Measurements from ENCODE around the gene PPHLN1. TPM values are rescaled to one million over a fixed set of nuclear protein-coding genes. Genes with fewer than 3 reads are reported as not detected.

PPHLN1 gene
- total RNA-seq, 1 experiment from 2014 or later = 87.6 TPM

DNA sequence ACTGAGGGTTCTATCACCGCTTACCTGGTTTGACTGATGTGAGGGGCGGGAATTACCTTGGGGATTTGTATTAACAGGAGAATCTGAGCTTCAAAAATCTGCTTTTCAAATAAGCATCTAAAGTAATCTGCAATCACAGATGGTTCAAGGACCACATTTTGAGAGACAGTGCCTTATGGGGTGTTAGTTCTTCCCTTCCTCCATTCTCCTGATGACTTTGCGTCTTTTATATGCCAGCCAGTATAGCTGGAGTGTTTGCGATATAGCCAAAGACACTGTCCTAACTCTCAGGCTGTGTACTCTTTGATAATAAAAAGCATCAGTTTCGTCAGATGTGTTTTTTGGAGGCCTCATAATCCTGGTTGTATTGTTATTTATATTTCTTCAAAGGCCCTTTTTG, 39.5 kb downstream of the PPHLN1 start:
- DNase-seq = no peak
- Histone ChIP-seq H3K4me1 (no peaks in the 10 kb centered on the region; the same call in 1 of the 2 replicates), H3K36me3 (ENCODE audit: control insufficient read depth, insufficient read depth, low read length) (no peaks in the 10 kb centered on the region), H3K4me3 (ENCODE audit: low read depth, low read length) (no peak overlapping the region), H3K27me3 (replicated peaks; ENCODE audit: control insufficient read depth, insufficient read depth, low read length) (no peaks in the 10 kb centered on the region), H3K9me3 (no peaks in the 10 kb centered on the region)
- ChIA-PET CTCF (no interaction called here), POLR2A (interaction anchor here (0.6 kb wide), 2 partner anchors 19 to 1667 kb away, joined by 3 to 14 read pairs; no protein-coding TSS in a partner anchor)
- Mint-ChIP-seq H3K36me3 (ENCODE audit: insufficient read depth, unreplicated experiment) (peaks cover 5% of the 10 kb centered on the region), H3K27ac (ENCODE audit: unreplicated experiment) (no peak overlapping the region), H3K4me3 (ENCODE audit: unreplicated experiment) (no peak overlapping the region), H3K4me1 (ENCODE audit: low read depth, unreplicated experiment) (peaks cover 14% of the 10 kb centered on the region), H3K9me3 (ENCODE audit: unreplicated experiment) (no peaks in the 10 kb centered on the region), H3K27me3 (ENCODE audit: insufficient read depth, unreplicated experiment) (no peaks in the 10 kb centered on the region)
- BruUV-seq (replicated peaks) = no TSS peak
- TF ChIP-seq, protein P1, sequence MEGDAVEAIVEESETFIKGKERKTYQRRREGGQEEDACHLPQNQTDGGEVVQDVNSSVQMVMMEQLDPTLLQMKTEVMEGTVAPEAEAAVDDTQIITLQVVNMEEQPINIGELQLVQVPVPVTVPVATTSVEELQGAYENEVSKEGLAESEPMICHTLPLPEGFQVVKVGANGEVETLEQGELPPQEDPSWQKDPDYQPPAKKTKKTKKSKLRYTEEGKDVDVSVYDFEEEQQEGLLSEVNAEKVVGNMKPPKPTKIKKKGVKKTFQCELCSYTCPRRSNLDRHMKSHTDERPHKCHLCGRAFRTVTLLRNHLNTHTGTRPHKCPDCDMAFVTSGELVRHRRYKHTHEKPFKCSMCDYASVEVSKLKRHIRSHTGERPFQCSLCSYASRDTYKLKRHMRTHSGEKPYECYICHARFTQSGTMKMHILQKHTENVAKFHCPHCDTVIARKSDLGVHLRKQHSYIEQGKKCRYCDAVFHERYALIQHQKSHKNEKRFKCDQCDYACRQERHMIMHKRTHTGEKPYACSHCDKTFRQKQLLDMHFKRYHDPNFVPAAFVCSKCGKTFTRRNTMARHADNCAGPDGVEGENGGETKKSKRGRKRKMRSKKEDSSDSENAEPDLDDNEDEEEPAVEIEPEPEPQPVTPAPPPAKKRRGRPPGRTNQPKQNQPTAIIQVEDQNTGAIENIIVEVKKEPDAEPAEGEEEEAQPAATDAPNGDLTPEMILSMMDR (IDR thresholded peaks at IDR 0.05; ENCODE audit: insufficient read depth in 1 of 2, low read depth in 1 of 2, low read length in 1 of 2, severe bottlenecking in 1 of 2, unreplicated experiment in 1 of 2) = no peak
- intact Hi-C loops (cut with micrococcal nuclease; ENCODE audit: unreplicated experiment) = no loop called here

DNA sequence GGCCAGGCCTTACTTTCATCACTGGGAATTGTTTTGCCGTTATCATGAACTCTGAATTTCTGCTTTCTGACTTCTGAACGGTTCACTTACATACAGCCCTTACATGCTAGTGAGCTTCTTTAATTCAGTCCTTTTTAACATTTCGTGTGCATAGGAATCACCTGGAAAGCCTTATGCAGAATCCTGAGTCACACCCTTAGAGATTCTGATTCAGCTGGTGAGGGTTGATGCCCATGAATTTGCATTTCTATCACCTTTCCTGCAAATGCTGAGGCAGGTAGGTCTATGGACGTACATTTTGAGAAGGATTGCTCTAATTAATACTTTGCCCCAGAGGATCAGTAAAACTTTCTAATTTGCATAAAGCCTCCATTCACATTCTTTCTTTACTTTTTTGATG, 44.0 kb downstream of the PPHLN1 start:
- Mint-ChIP-seq H3K9me3 (ENCODE audit: unreplicated experiment) (no peaks in the 10 kb centered on the region), H3K4me3 (ENCODE audit: unreplicated experiment) (no peak overlapping the region), H3K27ac (ENCODE audit: unreplicated experiment) (no peak overlapping the region), H3K4me1 (ENCODE audit: low read depth, unreplicated experiment) (peaks cover 24% of the 10 kb centered on the region), H3K27me3 (ENCODE audit: insufficient read depth, unreplicated experiment) (no peaks in the 10 kb centered on the region), H3K36me3 (ENCODE audit: insufficient read depth, unreplicated experiment) (peaks cover 5% of the 10 kb centered on the region)
- intact Hi-C loops (cut with micrococcal nuclease; ENCODE audit: unreplicated experiment) = no loop called here
- H3K4me3 ChIP-seq (ENCODE audit: low read depth, low read length) = no peak overlapping the region
- H3K27me3 ChIP-seq (replicated peaks; ENCODE audit: control insufficient read depth, insufficient read depth, low read length) = no peaks in the 10 kb centered on the region
- no peak for DNase-seq
- BruUV-seq (replicated peaks) = no TSS peak
- H3K4me1 ChIP-seq = no peaks in the 10 kb centered on the region; the same call in 1 of the 2 replicates
- ChIA-PET CTCF (no interaction called here), POLR2A (no interaction called here)
- no peaks in the 10 kb centered on the region for H3K36me3 ChIP-seq (ENCODE audit: control insufficient read depth, insufficient read depth, low read length)
- H3K9me3 ChIP-seq = no peaks in the 10 kb centered on the region
- TF ChIP-seq, protein P1 (IDR thresholded peaks at IDR 0.05; ENCODE audit: insufficient read depth in 1 of 2, low read depth in 1 of 2, low read length in 1 of 2, severe bottlenecking in 1 of 2, unreplicated experiment in 1 of 2) = no peak

DNA sequence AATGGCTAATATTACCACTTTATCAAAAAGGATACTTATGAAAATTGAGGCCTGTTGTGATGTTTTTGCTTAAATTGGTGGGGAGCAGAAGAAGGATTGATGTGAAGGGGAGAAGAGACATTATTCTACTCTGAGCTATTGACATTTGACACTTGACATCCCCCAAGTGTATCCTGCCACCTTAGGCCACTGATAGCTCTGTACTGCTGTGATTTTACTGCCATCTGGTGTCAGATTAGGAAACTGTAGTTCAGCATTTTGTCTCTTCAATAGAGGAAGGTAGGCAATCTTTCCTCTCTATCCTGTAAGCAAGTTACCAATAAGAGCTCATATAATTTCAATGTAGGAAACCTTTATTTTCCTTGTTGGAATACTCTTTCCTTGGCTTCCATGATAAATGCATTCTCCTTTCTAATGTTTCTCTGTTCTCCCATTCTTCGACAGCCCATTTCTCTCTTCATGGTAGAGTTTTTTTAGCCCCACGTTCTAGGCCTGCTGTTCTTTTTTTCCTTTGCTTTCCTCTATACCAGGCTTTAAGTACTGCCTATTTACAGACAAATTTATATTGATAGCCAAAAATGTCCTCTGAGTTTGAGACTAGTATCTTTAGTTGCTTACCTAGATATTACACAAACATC, 46.3 kb downstream of the PPHLN1 start:
- CTCF ChIA-PET = interaction anchor here (0.6 to 1.5 kb wide), 13 partner anchors 11 to 243 kb away, joined by 3 to 7 read pairs (median 4); partner anchors contain the start of gene GXYLT1
- POLR2A ChIA-PET = no interaction called here

More for the DNA sequence above, 46.3 kb downstream of the PPHLN1 start:
- Mint-ChIP-seq H3K27ac (ENCODE audit: unreplicated experiment) (no peak overlapping the region), H3K36me3 (ENCODE audit: insufficient read depth, unreplicated experiment) (peaks cover 19% of the 10 kb centered on the region), H3K4me1 (ENCODE audit: low read depth, unreplicated experiment) (peaks cover 16% of the 10 kb centered on the region), H3K27me3 (ENCODE audit: insufficient read depth, unreplicated experiment) (no peaks in the 10 kb centered on the region), H3K4me3 (ENCODE audit: unreplicated experiment) (no peak overlapping the region), H3K9me3 (ENCODE audit: unreplicated experiment) (no peaks in the 10 kb centered on the region)
- H3K27me3 ChIP-seq (replicated peaks; ENCODE audit: control insufficient read depth, insufficient read depth, low read length) = no peaks in the 10 kb centered on the region
- no peaks in the 10 kb centered on the region; the same call in 1 of the 2 replicates for H3K36me3 ChIP-seq (ENCODE audit: control insufficient read depth, insufficient read depth, low read length)
- intact Hi-C loops (cut with micrococcal nuclease; ENCODE audit: unreplicated experiment) = loop anchor here (1.0 to 2.0 kb wide), 6 partner anchors 40 to 687 kb away; partner anchors contain the start of gene YAF2
- no peaks in the 10 kb centered on the region for H3K9me3 ChIP-seq
- no peak overlapping the region for H3K4me3 ChIP-seq (ENCODE audit: low read depth, low read length)
- H3K4me1 ChIP-seq = no peaks in the 10 kb centered on the region
- TF ChIP-seq, protein P1 (IDR thresholded peaks at IDR 0.05; ENCODE audit: insufficient read depth in 1 of 2, low read depth in 1 of 2, low read length in 1 of 2, severe bottlenecking in 1 of 2, unreplicated experiment in 1 of 2) = peak; percentile 81 to 85
- no TSS peak for BruUV-seq (replicated peaks)
- DNase-seq = peak in 1 of 2 experiments; percentile 70
